Breast epithelium (tissue), 3 donors: ENCODE measurements around the gene MYRF.

Experiments
- POLR2A ChIP-seq: fragments of 450-650 bp; IDR thresholded peaks from one replicate; pipeline ENCODE4 v1.6.1; 2016; ENCODE audit warnings: antibody characterized with exemption, mild to moderate bottlenecking, moderate library complexity
- TF ChIP-seq, protein P1 (sequence below), 3 donors: fragments of 450-650 bp; IDR thresholded peaks; one replicate each; pipeline ENCODE4 v1.5.1; 2016 to 2017; ENCODE audit warnings: antibody characterized with exemption in 3 of 3, mild to moderate bottlenecking in 3 of 3, moderate library complexity in 3 of 3

- TF ChIP-seq, protein P1, sequence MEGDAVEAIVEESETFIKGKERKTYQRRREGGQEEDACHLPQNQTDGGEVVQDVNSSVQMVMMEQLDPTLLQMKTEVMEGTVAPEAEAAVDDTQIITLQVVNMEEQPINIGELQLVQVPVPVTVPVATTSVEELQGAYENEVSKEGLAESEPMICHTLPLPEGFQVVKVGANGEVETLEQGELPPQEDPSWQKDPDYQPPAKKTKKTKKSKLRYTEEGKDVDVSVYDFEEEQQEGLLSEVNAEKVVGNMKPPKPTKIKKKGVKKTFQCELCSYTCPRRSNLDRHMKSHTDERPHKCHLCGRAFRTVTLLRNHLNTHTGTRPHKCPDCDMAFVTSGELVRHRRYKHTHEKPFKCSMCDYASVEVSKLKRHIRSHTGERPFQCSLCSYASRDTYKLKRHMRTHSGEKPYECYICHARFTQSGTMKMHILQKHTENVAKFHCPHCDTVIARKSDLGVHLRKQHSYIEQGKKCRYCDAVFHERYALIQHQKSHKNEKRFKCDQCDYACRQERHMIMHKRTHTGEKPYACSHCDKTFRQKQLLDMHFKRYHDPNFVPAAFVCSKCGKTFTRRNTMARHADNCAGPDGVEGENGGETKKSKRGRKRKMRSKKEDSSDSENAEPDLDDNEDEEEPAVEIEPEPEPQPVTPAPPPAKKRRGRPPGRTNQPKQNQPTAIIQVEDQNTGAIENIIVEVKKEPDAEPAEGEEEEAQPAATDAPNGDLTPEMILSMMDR (IDR thresholded peaks at IDR 0.05) = no peak
- no peak for TF ChIP-seq POLR2A
Measured at GRCh38 chr11:61763930-61764605, 11.6 kb downstream of the MYRF start.
